Activated CD8-positive, alpha-beta memory T cell treated with anti-CD3 and anti-CD28 coated beads for 24 hours (primary cell): Measurements from ENCODE around the gene FGFR4.
"Not testable (repeated sequence)": the region's sequence is repeated elsewhere in the genome, so short reads cannot be mapped to it uniquely, and the experiment has no call there.

Experiments
- DNase-seq: peaks from one replicate; pipeline ENCODE4 v3.0.0-alpha.2; 2020

Gene FGFR4

GRCh38 chr5:177086654-177087397 lies at the start of gene FGFR4:
Gene FGFR4, plus strand, starts transcription at chr5:177086915. Its CDS starts 2,688 bp downstream, at chr5:177089603.
- peak; percentile 85 for DNase-seq

- DNase-seq = no peak
Observed at GRCh38 chr5:177036921-177037320, 49.8 kb upstream of the FGFR4 start.

- no peak for DNase-seq
Observed at GRCh38 chr5:177040814-177041420, 45.8 kb upstream of the FGFR4 start.

- no peak for DNase-seq
Observed at GRCh38 chr5:177041936-177042335, 44.8 kb upstream of the FGFR4 start.

GRCh38 chr5:177043114-177043513 lies 43.6 kb upstream of the FGFR4 start:
- DNase-seq = no peak

GRCh38 chr5:177043958-177044357 lies 42.8 kb upstream of the FGFR4 start:
- DNase-seq = no peak

GRCh38 chr5:177044641-177045040 lies 42.1 kb upstream of the FGFR4 start:
- no peak for DNase-seq

GRCh38 chr5:177045631-177046030 lies 41.1 kb upstream of the FGFR4 start:
- DNase-seq = no peak

- DNase-seq = not testable (repeated sequence)
Observed at GRCh38 chr5:177048531-177048930, 38.2 kb upstream of the FGFR4 start.

GRCh38 chr5:177049285-177049684 lies 37.4 kb upstream of the FGFR4 start:
- DNase-seq = no peak

GRCh38 chr5:177064500-177065277 lies 22.0 kb upstream of the FGFR4 start:
- no peak for DNase-seq

- DNase-seq = no peak
Observed at GRCh38 chr5:177065491-177065890, 21.2 kb upstream of the FGFR4 start.

GRCh38 chr5:177066224-177066623 lies 20.5 kb upstream of the FGFR4 start:
- DNase-seq = no peak

- DNase-seq = no peak
Observed at GRCh38 chr5:177067503-177067902, 19.2 kb upstream of the FGFR4 start.

GRCh38 chr5:177070536-177071191 lies 16.1 kb upstream of the FGFR4 start:
- no peak for DNase-seq

- peak; percentile 80 for DNase-seq
Observed at GRCh38 chr5:177071666-177072385, 14.9 kb upstream of the FGFR4 start.

- DNase-seq = no peak
Observed at GRCh38 chr5:177077335-177077734, 9.4 kb upstream of the FGFR4 start.

GRCh38 chr5:177079606-177080005 lies 7.1 kb upstream of the FGFR4 start:
- DNase-seq = no peak

- no peak for DNase-seq
Observed at GRCh38 chr5:177080265-177080664, 6.5 kb upstream of the FGFR4 start.

- no peak for DNase-seq
Observed at GRCh38 chr5:177081859-177082258, 4.9 kb upstream of the FGFR4 start.

GRCh38 chr5:177083357-177083756 lies 3.4 kb upstream of the FGFR4 start:
- no peak for DNase-seq

GRCh38 chr5:177084175-177084574 lies 2.5 kb upstream of the FGFR4 start:
- no peak for DNase-seq
